ENCODE data around the gene GLRA3. TPM values are rescaled to one million over a fixed set of nuclear protein-coding genes. Genes with fewer than 3 reads are reported as not detected.
A peak's percentile ranks its signal among the peaks of the same experiment; 100 is the strongest.

GLRA3 gene
- polyA plus RNA-seq, 3 donors = 0.03 to 0.17 (median 0.14) TPM

GRCh38 chr4:174627473-174627872 lies 201.6 kb downstream of the GLRA3 start:
- no peak for DNase-seq (ENCODE audit: extremely low read depth in 1 of 11, low read depth in 9 of 11, low spot score in 4 of 11)

GRCh38 chr4:174626342-174627008 lies 202.6 kb downstream of the GLRA3 start:
- DNase-seq (ENCODE audit: extremely low read depth in 1 of 11, low read depth in 9 of 11, low spot score in 4 of 11) = no peak

GRCh38 chr4:174616661-174617060 lies 212.4 kb downstream of the GLRA3 start:
- DNase-seq (ENCODE audit: extremely low read depth in 1 of 11, low read depth in 9 of 11, low spot score in 4 of 11) = no peak

- no peak for DNase-seq (ENCODE audit: extremely low read depth in 1 of 11, low read depth in 9 of 11, low spot score in 4 of 11)
These were observed 215.1 kb downstream of the GLRA3 start for GRCh38 chr4:174613979-174614378.

- DNase-seq (ENCODE audit: extremely low read depth in 1 of 11, low read depth in 9 of 11, low spot score in 4 of 11) = no peak
These were observed 217.3 kb downstream of the GLRA3 start for GRCh38 chr4:174611792-174612191.

GRCh38 chr4:174607792-174608191 lies 221.3 kb downstream of the GLRA3 start:
- no peak for DNase-seq (ENCODE audit: extremely low read depth in 1 of 11, low read depth in 9 of 11, low spot score in 4 of 11)

- peak in 1 of 11 donors; percentile 12 for DNase-seq (ENCODE audit: extremely low read depth in 1 of 11, low read depth in 9 of 11, low spot score in 4 of 11)
These were observed 224.8 kb downstream of the GLRA3 start for GRCh38 chr4:174604198-174604597.

GRCh38 chr4:174600391-174600790 lies 228.7 kb downstream of the GLRA3 start:
- DNase-seq (ENCODE audit: extremely low read depth in 1 of 11, low read depth in 9 of 11, low spot score in 4 of 11) = no peak

GRCh38 chr4:174598800-174599199 lies 230.2 kb downstream of the GLRA3 start:
- DNase-seq (ENCODE audit: extremely low read depth in 1 of 11, low read depth in 9 of 11, low spot score in 4 of 11) = no peak

- DNase-seq (ENCODE audit: extremely low read depth in 1 of 11, low read depth in 9 of 11, low spot score in 4 of 11) = no peak
These were observed 232.5 kb downstream of the GLRA3 start for GRCh38 chr4:174596513-174596912.

- DNase-seq (ENCODE audit: extremely low read depth in 1 of 11, low read depth in 9 of 11, low spot score in 4 of 11) = no peak
These were observed 233.7 kb downstream of the GLRA3 start for GRCh38 chr4:174595141-174595929.

GRCh38 chr4:174593701-174594100 lies 235.3 kb downstream of the GLRA3 start:
- no peak for DNase-seq (ENCODE audit: extremely low read depth in 1 of 11, low read depth in 9 of 11, low spot score in 4 of 11)

GRCh38 chr4:174592985-174593335 lies 236.1 kb downstream of the GLRA3 start:
- no peak for DNase-seq (ENCODE audit: extremely low read depth in 1 of 11, low read depth in 9 of 11, low spot score in 4 of 11)

GRCh38 chr4:174592256-174592984 lies 236.6 kb downstream of the GLRA3 start:
- no peak for DNase-seq (ENCODE audit: extremely low read depth in 1 of 11, low read depth in 9 of 11, low spot score in 4 of 11)

- DNase-seq (ENCODE audit: extremely low read depth in 1 of 11, low read depth in 9 of 11, low spot score in 4 of 11) = no peak
These were observed 237.6 kb downstream of the GLRA3 start for GRCh38 chr4:174591243-174592021.

- no peak for DNase-seq (ENCODE audit: extremely low read depth in 1 of 11, low read depth in 9 of 11, low spot score in 4 of 11)
These were observed 238.7 kb downstream of the GLRA3 start for GRCh38 chr4:174590336-174590735.
